A375 (cell line): Measurements from ENCODE around the gene TFEB. TPM values are rescaled to one million over a fixed set of nuclear protein-coding genes. Genes with fewer than 3 reads are reported as not detected.

Experiments
- small RNA-seq: library from RNA; depleted of rRNA; stranded (forward); fragments of <200 nt; gene quantifications from one replicate; pipeline ENCODE3, GENCODE V24; 2014
- total RNA-seq: library from RNA; depleted of rRNA; stranded (reverse); fragments of >200 nt; shearing (Covaris generic); gene quantifications from 2 replicates; pipeline ENCODE4 v1.2.3, GENCODE V29; 2014; rRNA removed

The TFEB gene
- total RNA-seq = 3.3 TPM in 2 replicates

DNA sequence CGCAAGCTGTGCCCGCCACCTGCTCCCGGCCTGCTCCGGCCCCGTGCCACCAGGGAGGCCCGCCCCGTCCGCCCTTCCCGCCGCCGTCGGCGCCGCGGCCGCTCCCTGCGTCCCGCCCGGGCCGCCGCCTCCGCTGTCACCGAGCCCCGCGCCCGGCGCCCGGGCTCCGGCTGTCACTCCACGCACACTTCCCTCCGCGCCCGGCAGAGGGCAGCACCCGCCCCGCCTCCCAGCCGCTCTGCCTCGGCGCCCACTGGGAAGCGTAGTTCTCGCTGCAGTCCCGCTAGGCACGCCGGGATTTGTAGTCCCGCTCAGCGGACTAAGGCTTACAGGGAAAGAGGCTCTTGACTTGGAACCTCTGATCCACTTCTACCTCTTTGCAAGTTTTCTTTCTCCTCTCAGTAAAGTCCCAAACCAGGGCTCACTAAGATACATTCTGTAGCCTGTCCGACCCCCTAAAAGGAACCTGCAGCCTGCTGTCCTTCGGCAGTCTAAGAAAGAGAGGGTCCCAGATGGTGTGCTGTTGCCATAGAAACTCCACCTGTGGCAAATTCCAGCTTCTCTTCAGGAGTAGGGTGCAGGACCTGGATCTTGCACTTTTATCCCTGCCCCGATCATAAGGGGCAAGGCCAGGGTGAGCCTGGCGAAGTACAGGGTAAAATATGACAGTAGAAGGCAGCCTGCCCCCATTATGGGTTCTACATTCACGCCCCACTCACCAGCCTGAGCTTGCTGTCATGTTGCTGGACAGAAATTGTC, at the start of gene TFEB:
Gene TFEB, minus strand, starts transcription at position 182 of the 759 bp plus-strand sequence. CDS start 44,395 bp downstream, outside the sequence.

DNA sequence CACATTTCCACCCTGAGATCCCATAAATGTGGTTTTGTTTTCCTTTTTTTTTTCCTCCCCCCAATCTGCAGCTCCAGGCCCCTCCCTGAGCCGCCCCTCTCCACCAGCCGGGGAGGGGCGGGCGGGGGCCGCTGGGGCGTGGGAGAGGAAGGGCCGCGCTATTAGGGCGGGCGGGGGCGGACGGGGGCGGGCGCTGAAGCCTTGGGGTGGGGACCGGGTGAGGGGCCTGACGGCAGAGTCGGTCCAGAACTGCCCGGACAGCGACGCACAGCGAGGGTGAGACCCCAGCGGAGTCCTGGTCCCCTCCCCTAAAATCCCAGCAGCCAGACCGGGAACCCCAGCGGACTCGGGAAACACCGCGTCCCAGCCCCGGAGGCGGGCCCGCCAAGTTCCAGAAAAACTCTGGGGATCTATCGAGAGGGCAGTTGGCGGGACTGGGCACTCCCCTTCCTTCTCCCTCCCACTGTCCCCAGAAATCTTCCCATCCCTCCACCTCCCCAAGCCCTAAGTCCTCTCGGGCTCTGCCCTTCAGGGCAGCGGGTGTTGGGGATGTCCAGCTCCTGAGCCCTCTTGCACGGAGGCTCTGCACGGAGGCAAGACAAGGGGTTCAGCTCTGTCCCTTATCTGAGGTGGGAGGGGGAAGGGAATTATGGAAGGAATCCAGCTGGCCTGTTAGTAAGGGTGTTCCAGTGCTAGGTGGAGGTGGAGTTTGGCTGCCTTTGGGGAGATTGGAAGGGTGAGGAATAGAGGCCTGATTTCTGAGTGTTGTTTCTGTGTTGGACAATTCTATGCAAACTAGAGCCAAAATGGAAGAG, 45.4 kb upstream of the TFEB start, which contains the start of gene PRICKLE4:
Gene PRICKLE4, plus strand, starts transcription at position 232 of the 815 bp plus-strand sequence. CDS start 2,692 bp downstream, outside the sequence.

DNA sequence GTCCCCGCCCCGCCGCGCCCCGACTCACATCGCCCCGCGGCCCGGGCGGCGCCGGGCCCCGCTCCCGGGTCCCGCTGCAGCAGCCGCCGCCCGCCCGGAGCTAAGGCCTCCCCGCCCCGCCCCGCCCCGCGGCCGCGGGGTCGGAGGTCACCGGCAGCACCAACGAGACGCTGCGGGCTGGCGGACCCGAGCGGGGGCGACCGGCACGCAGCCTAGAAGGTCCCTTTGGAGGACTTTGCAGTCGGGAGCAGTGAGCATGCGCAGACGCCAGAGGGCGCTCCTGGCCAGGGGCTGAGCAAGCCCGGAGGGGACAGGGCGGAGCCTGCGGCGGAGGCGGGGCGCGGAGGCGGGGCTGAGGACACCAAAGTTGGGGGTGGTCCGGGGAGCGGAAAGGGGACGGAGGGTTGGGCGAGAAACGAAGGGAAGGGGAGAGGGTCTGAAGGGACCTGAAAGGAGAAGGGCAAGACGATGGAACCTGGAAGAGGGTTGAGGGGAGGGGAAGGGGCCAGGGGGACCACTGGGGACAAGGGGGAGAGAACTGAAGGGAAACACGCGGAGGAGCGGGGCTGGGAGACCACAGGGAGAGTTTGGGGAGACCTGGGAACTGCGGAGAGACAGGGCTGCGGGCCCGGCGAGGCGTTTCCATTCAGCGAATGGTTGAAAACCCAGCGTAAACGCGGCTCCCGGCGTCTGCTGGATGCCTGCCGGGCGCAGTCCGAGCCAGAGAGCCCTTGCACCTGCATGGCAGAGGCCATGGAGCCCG, 44.6 kb upstream of the TFEB start, which contains the start of gene FRS3:
Gene FRS3, minus strand, starts transcription at position 113 of the 763 bp plus-strand sequence. CDS start 2,913 bp downstream, outside the sequence.

DNA sequence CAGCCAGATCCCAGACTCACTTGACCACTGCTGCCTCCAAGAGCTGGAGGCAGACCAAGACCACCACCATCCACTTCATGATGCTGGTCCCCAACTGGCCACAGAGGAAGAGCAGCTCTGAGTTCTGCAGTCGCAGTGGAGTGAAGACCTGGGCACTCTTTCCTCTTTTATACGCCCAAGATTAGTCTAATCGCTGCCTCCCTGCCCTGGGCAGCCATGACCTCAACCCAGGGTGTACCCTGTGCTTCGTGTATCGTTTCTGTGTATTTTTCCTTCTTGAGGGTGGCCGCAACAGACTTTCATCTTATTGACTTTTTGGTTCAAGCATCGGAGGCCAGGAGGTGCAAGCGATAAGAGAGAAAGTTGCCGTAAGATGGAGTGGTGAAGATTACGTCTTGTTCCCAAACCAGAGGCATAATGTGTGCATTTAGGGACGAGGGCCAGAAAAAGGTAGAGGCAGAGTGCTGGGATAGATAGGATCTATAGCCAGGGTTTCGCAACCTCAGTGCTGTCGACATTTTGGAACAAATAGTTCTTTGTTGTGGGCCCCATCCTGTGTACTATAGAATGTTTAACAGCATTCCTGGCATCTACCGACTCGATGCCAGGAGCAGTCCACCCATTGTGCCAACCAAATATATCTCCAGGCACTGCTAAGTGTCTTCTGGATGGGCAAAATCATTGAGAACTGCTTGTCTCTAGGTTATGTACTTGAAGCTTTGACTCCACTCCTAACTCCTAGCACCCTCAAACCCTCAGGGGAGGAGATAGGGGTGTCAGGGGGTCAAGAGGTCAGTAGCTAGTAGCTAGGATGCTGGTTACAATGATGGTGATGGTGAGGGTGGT, 12.1 kb upstream of the TFEB start, which contains the start of gene PGC:
Gene PGC, minus strand, starts transcription at position 142 of the 846 bp plus-strand sequence. Its CDS starts 63 bp downstream, at position 79.

DNA sequence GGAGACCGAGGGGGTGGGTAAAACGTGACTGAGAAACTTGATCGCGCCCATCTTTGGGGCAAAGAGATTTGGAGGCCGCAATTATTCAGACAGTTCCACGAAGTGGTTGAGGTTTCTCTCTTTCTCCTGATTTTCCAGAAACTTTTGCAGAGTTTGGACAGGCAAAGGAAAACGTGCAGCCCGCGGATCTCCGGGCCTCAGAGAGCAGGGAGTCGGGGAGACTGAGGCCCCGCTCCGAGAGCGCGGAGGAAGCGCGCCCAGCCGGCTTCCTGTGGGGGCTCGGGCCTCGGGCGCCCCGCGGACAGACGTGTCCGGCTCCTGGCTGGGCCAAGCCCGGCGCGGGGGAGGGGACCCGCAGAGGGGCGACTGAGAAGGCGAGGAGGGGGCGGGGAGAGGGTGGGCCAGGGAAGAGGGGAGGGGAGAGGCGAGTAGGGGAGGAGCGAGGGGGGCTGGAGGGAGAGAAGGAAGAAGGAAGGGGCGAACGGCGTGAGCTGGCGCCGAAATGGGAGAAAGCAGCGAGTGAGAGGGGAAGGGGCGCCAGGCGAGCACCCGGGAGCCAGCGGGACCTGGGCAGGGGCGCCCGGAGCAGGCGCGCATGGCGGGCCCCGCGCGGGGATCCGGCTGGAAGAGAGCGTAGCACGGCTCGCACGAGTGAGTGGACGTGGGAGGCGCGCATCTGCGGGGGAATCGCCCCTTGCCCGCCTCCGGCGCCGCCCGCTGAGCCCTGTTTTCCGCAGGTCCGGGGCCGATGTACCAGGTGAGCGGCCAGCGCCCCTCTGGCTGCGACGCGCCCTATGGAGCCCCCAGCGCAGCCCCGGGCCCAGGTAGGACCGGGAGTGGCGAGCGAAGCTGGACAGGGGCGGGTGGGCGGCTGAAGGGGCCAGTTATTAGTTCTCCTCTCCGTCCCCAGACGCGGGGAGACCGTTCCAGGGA, 97.1 kb downstream of the TFEB start, which contains the start of gene MDFI:
Gene MDFI, plus strand, starts transcription at position 467 of the 933 bp plus-strand sequence. Its CDS starts 282 bp downstream, at position 749.

Small RNA genes lying within 50 kb of the gene (small RNA-seq; reads per million reads assigned to genes)
- not detected for gene AL365205.3

Other genes with a start within 250 kb of the TFEB start
- gene FOXP4, start 189.2 kb downstream of the TFEB start, total RNA-seq = 3.1 and 3.5 TPM in 2 replicates
- 1.2 and 1.8 TPM in 2 replicates for gene MDFI, start 97.1 kb downstream of the TFEB start, total RNA-seq
- not detected in 2 replicates for gene PGC, start 11.8 kb upstream of the TFEB start, total RNA-seq
- 3.1 TPM in 2 replicates for gene FRS3, start 44.3 kb upstream of the TFEB start, total RNA-seq
- not detected in 2 replicates for gene PRICKLE4, start 45.2 kb upstream of the TFEB start, total RNA-seq
- 94.8 and 96.0 TPM in 2 replicates for gene TOMM6, start 52.1 kb upstream of the TFEB start, total RNA-seq
- 1.2 and 1.8 TPM in 2 replicates for gene USP49, start 159.8 kb upstream of the TFEB start, total RNA-seq
- gene MED20, start 185.5 kb upstream of the TFEB start, total RNA-seq = 13.8 and 16.7 TPM in 2 replicates
- 39.5 and 45.9 TPM in 2 replicates for gene BYSL, start 185.9 kb upstream of the TFEB start, total RNA-seq
- gene CCND3, start 206.2 kb upstream of the TFEB start, total RNA-seq = 21.5 and 28.5 TPM in 2 replicates